ACC112 (cell line): ENCODE measurements around the gene HOMEZ.
A peak's percentile ranks its signal among the peaks of the same experiment; 100 is the strongest.
"Not testable (repeated sequence)": the region's sequence is repeated elsewhere in the genome, so short reads cannot be mapped to it uniquely, and the experiment has no call there.

Source experiments
- H2AFZ ChIP-seq: fragments of 200-600 bp; sonication (generic); one replicate; pipeline ENCODE4 v1.6.0; 2017; ENCODE audit warnings: antibody characterized with exemption, low read length; ENCODE audit not compliant: unreplicated experiment
- H3K27ac ChIP-seq: fragments of 200-600 bp; sonication (generic); 2 replicates; pipeline ENCODE4 v1.5.1; 2014; ENCODE audit warnings: low read depth, mild to moderate bottlenecking, antibody characterized with exemption, low read length, moderate library complexity
- H3K27me3 ChIP-seq: fragments of 200-600 bp; sonication (generic); 2 replicates; pipeline ENCODE4 v1.6.1; 2014; ENCODE audit warnings: mild to moderate bottlenecking, antibody characterized with exemption, low read length, moderate library complexity, mixed read lengths; ENCODE audit not compliant: insufficient read depth
- H3K36me3 ChIP-seq: fragments of 200-600 bp; sonication (generic); 2 replicates; pipeline ENCODE4 v1.6.1; 2016; ENCODE audit warnings: mild to moderate bottlenecking, antibody characterized with exemption, low read length, moderate library complexity, mixed read lengths; ENCODE audit not compliant: insufficient read depth
- H3K4me1 ChIP-seq: fragments of 200-600 bp; sonication (generic); one replicate; pipeline ENCODE4 v1.6.1; 2016; ENCODE audit warnings: low read length, mixed read lengths; ENCODE audit not compliant: insufficient read depth, unreplicated experiment, control insufficient read depth
- H3K4me3 ChIP-seq: fragments of 200-600 bp; sonication (generic); 2 replicates; pipeline ENCODE4 v1.5.1; 2014; ENCODE audit warnings: mild to moderate bottlenecking, low read depth, low read length
- H3K79me2 ChIP-seq: fragments of 200-600 bp; sonication (generic); one replicate; pipeline ENCODE4 v1.6.0; 2016; ENCODE audit warnings: low read length; ENCODE audit not compliant: control insufficient read depth, unreplicated experiment, insufficient read depth

Gene HOMEZ

DNA sequence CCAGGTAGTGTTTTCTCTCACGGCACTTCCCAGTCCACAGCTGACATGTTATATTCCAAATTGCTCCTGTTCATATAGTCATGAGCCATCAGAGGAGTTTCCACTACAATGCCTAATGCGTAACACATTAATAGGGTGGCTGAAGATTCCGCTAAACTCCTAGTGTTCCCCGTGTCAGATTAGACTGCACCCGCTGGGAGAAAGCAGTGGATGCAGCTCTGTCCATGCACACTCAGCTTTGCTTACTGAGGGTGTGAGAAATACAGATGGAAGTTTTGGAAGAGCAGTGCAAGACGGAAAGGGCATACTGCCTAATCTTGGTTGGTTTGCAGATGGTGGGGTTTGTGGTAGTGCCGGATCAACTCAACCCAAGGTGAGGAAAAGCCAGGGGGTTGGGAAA, 11.2 kb upstream of the HOMEZ start:
- peaks cover 6% of the 10 kb centered on the region for H3K79me2 ChIP-seq
- no peaks in the 10 kb centered on the region for H3K27me3 ChIP-seq
- no peak overlapping the region for H3K4me3 ChIP-seq
- no peak overlapping the region for H2AFZ ChIP-seq
- H3K36me3 ChIP-seq = no peaks in the 10 kb centered on the region
- no peak overlapping the region for H3K27ac ChIP-seq
- H3K4me1 ChIP-seq = peaks cover 34% of the 10 kb centered on the region

DNA sequence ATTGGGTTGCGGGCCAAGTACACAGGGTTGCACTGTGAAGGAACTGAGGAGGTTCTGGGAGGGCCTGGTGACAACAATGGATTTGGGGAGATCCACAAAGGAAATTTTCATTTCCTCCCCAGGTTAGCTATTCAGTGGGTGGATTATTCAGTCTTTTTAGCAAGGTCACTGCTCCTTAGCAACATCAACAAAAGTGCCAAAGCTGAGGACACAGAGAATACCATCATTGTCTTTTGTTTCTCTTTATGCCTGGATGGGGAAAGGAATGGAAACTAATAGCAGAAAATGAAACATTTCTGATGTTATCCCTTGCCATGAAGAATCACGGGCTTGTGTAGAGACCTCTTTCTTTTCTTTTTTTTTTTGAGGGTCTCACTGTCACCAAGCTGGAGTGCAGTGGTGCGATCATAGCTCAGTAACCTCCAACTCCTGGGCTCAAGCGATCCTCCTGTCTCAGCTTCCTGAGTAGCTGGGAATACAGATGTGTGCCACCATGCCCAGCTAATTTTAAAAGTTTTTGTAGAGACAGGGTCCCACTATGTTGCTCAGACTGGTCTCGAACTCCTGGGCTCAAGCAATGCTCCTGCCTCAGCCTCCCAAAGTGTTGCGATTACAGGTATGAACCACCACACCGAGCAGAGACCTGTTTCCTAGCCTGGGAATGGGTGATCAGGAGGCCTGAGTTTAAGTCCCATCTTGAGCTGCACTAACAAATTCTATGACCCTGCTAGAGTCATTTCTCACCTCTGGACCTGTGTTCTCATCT, 10.3 kb upstream of the HOMEZ start:
- H3K79me2 ChIP-seq = peaks cover 6% of the 10 kb centered on the region
- H3K27me3 ChIP-seq = no peaks in the 10 kb centered on the region
- H3K36me3 ChIP-seq = no peaks in the 10 kb centered on the region
- no peak overlapping the region for H2AFZ ChIP-seq
- H3K4me3 ChIP-seq = no peak overlapping the region
- peaks cover 34% of the 10 kb centered on the region for H3K4me1 ChIP-seq
- no peak overlapping the region for H3K27ac ChIP-seq

DNA sequence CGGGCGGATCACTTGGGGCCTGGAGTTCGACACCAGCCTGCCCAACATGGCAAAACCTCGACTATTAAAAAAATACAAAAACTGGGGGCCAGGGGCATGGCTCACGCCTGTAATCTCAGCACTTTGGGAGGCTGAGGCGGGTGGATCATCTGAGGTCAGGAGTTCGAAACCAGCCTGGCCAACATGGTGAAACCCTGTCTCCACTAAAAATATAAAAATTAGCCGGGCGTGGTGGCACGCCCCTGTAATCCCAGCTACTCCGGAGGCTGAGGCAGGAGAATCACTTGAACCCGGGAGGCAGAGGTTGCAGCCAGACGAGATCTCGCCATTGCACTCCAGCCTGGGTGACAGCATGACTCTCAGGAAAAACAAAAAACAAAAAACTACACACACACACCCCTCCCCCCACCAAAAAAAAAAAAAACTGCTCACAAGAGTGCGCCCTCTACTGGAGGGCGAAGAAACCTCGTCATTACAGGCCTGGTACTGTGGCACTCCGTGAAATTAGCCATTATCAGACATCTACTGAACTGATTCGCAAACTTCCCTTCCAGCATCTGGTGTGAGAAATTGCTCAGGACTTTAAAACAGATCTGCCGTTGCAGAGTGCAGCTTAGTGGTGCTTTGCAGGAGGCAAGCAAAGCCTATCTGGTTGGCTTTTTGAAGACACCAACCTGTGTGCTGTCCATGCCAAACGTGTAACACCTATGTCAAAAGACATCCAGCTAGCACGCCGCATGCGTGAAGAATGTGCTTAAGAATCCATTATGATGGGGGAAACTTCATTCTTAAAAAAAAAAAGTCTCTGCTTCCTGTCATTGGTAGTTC, 9.0 kb upstream of the HOMEZ start:
- no peaks in the 10 kb centered on the region for H3K27me3 ChIP-seq
- no peak overlapping the region; the same call in 1 of the 2 replicates for H3K4me3 ChIP-seq
- H3K4me1 ChIP-seq = peaks cover 28% of the 10 kb centered on the region
- H3K79me2 ChIP-seq = peaks cover 1% of the 10 kb centered on the region
- H3K36me3 ChIP-seq = no peaks in the 10 kb centered on the region
- peak overlapping the region; percentile 62 for H2AFZ ChIP-seq
- no peak overlapping the region for H3K27ac ChIP-seq

DNA sequence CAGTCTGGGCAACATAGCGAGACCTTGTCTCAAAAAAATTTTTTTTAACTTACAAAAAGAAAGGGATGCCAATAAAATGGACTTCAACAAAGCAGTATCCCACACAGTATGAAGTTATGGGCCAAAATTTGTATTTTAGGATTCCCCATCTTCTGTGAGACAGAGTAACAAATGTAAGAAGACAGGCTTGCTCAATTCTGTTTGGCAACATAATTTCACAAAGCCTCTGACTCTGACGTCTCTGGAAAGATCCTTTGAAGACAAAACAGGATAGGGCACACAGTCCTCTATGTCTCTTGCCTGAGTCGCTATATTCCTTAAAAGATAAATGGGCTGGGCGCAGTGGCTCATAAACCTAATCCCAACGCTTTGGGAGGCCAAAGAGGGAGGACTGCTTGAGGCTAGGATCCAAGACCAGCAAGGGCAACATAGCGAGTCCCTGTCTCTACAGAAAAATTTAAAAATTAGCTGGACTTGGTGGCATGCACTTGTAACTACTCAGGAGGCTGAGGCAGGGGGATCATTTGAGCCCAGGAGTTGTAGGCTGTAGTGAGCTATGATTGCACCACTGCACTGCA, 1.1 kb upstream of the HOMEZ start:
- Histone ChIP-seq H3K79me2 (peaks cover 22% of the 10 kb centered on the region), H3K4me1 (peaks cover 19% of the 10 kb centered on the region), H3K27me3 (no peaks in the 10 kb centered on the region), H3K36me3 (peaks cover 5% of the 10 kb centered on the region; the same call in 1 of the 2 replicates), H3K4me3 (peak overlapping the region; percentile 88), H3K27ac (peak overlapping the region; percentile 61), H2AFZ (peak overlapping the region; percentile 97)

DNA sequence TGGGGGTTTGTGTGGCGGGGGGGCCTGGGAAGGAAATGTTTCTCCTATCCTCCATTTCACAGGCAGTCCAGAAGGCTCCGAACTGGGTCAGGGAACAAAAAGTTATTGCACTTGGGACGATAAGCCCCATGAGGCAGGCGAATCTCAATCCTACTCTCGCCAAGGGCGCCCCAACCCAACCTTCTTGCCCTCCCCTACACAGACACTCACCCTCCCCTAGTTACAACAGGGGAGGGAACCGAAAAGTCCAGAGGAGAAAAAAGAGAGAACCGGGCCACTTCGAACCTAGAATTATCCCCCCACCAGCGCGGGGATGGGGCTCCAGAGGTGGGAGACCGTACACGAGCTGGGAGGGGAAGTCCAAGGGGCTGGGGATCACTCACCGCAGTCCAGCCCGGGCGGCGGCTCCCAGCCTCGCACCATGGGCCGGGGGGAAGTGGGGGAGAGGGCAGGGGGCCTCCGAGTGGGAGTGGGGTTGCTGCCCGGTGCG, 357 bp downstream of the HOMEZ start:
- H3K4me1 ChIP-seq = peaks cover 19% of the 10 kb centered on the region

DNA sequence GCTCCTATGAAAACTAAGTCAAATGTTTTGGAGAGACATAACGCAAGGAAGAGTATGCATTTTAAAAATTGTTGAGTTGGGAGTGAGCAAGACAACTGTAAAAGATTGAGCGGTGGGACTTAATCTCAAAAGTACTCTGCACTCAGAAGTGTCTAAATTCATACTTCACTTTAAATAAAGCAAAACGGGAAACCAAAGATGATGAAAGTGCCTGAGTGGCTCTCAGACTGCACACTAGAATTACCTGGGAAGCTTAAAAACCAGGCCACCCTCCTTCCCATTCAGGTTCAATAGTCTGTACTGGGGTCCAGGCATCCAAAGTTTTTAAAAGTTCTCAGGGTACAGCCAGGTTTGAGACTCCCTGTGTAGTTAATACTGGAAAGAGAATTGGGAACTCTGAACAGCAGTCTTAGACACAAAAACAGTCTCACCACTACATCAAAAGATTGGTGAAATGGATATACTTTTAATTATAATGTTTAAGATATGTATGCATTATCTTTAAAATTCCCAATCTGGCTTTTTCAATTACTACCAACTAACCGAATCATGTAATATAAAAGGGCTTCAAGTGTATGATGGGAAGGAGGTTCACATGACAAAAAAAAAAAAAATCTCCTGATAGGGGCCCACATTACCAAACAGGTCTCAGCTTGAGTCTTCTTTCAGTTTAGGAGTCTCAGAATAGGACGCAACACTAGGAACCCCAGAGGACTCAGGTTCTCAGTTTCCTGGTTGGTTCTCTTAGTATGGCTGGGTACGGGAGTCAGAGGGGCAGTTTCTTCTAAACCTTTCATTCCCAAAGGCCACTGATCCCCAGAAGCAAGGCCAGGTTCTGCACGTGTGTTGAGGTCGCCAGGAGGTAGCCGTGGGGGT, 1.0 kb downstream of the HOMEZ start:
- Histone ChIP-seq H3K27me3 (no peaks in the 10 kb centered on the region), H3K4me1 (peaks cover 22% of the 10 kb centered on the region), H3K36me3 (peaks cover 5% of the 10 kb centered on the region; the same call in 1 of the 2 replicates), H3K27ac (no peak overlapping the region), H3K4me3 (peak overlapping the region; percentile 88), H2AFZ (peak overlapping the region; percentile 37), H3K79me2 (peaks cover 30% of the 10 kb centered on the region)

More for the DNA sequence above, 357 bp downstream of the HOMEZ start:
- Histone ChIP-seq H3K4me3 (peak overlapping the region; percentile 88), H2AFZ (peak overlapping the region; percentile 37), H3K36me3 (peaks cover 5% of the 10 kb centered on the region; the same call in 1 of the 2 replicates), H3K27me3 (no peaks in the 10 kb centered on the region), H3K27ac (peak overlapping the region; percentile 18; the same call in 1 of the 2 replicates), H3K79me2 (peaks cover 28% of the 10 kb centered on the region)

DNA sequence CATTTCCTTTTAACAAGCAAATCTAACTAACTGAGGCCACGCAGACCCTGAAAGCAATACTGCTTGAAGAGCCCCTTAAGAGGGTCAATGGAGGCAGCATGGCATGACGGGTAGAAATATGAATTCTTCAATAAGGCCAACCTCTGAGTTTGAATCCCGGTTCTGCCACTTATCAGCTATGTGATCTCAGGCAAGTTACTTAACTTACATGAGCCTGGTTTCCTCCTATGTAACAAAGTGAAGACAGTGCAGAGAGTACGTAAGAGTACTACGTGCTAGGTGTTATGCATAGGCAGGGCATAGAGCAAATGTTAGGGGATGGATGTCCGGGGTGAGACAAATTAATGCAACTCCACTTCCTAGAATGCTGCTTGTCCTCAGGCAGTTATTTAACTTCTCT, 4.7 kb downstream of the HOMEZ start:
- peaks cover 30% of the 10 kb centered on the region for H3K79me2 ChIP-seq
- H3K4me1 ChIP-seq = peaks cover 15% of the 10 kb centered on the region
- H3K27me3 ChIP-seq = no peaks in the 10 kb centered on the region
- no peak overlapping the region for H2AFZ ChIP-seq
- no peak overlapping the region for H3K4me3 ChIP-seq
- no peak overlapping the region for H3K27ac ChIP-seq
- H3K36me3 ChIP-seq = peaks cover 11% of the 10 kb centered on the region; the same call in 1 of the 2 replicates

DNA sequence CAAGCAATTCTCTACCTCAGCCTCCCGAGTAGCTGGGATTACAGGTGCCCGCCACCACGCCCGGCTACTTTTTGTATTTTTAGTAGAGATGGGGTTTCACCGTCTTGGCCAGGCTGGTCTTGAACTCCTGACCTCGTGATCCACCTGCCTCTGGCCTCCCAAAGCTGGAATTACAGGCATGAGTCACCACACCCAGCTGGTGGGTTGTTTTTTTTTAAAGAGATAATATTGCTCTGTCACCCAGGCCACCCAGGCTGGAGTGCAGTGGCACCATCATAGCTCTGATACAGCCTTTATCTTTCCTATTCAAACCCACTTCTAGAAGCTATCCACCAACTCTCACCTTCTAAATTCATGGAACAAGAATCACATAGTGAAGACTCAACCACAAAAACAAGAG, 8.0 kb downstream of the HOMEZ start:
- not testable (repeated sequence) for H2AFZ ChIP-seq, H3K4me3 ChIP-seq, H3K4me1 ChIP-seq, H3K27ac ChIP-seq, H3K27me3 ChIP-seq
- Histone ChIP-seq H3K79me2 (peaks cover 18% of the 10 kb centered on the region), H3K36me3 (peaks cover 13% of the 10 kb centered on the region; the same call in 1 of the 2 replicates)

DNA sequence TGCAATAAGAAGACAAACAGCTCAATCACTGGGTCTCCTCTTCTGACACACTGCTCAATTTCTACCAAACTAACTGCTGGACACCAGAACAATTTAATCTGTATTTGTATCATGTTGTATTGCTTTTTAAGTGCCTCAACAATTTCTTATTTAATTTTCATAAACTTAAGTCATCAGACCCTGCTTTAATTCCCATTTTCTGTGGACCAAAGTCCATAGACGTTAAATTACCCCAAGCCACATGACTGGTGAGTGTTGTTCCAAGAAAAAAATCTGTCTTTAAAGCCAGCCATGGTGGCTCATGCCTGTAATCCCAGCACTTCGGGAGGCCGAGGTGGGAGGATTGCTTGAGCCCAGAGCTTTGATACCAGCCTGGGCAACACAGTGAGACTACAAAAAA, 8.7 kb downstream of the HOMEZ start:
- Histone ChIP-seq H3K4me1 (peaks cover 2% of the 10 kb centered on the region), H3K27ac (no peak overlapping the region), H3K36me3 (peaks cover 8% of the 10 kb centered on the region; the same call in 1 of the 2 replicates), H3K79me2 (peaks cover 11% of the 10 kb centered on the region), H3K4me3 (no peak overlapping the region), H3K27me3 (no peaks in the 10 kb centered on the region), H2AFZ (no peak overlapping the region)

DNA sequence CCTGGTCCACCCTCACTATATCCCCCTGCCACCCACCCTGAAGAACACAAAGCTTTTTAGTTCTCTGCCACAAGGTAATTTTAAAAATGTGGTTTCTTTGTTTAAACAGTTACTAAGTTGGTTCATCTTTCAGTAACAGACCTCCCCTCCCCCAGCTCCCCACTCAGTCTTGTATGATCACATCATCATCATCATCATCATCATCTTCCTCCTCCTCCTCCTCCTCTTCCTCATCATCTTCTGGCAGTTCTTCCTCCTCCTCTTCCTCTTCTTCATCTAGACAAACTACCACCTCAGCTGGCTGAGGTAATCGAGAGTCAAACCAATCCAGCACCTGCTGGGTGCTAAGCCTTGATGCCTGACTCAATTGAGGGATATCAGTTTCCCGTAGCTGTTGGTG, 10.5 kb downstream of the HOMEZ start:
- Histone ChIP-seq H3K79me2 (peaks cover 3% of the 10 kb centered on the region), H3K27ac (no peak overlapping the region), H2AFZ (no peak overlapping the region), H3K36me3 (peaks cover 8% of the 10 kb centered on the region; the same call in 1 of the 2 replicates), H3K4me3 (no peak overlapping the region), H3K27me3 (no peaks in the 10 kb centered on the region), H3K4me1 (peaks cover 2% of the 10 kb centered on the region)
